CD4-positive, alpha-beta T cell treated with Interleukin-21 for 1 hour (primary cell): Measurements from ENCODE around the gene REST.
"Not testable (repeated sequence)": the region's sequence is repeated elsewhere in the genome, so short reads cannot be mapped to it uniquely, and the experiment has no call there.

Source experiments
- DNase-seq: peaks from one replicate; pipeline ENCODE4 v3.0.0-alpha.2; 2020

Gene REST, protein sequence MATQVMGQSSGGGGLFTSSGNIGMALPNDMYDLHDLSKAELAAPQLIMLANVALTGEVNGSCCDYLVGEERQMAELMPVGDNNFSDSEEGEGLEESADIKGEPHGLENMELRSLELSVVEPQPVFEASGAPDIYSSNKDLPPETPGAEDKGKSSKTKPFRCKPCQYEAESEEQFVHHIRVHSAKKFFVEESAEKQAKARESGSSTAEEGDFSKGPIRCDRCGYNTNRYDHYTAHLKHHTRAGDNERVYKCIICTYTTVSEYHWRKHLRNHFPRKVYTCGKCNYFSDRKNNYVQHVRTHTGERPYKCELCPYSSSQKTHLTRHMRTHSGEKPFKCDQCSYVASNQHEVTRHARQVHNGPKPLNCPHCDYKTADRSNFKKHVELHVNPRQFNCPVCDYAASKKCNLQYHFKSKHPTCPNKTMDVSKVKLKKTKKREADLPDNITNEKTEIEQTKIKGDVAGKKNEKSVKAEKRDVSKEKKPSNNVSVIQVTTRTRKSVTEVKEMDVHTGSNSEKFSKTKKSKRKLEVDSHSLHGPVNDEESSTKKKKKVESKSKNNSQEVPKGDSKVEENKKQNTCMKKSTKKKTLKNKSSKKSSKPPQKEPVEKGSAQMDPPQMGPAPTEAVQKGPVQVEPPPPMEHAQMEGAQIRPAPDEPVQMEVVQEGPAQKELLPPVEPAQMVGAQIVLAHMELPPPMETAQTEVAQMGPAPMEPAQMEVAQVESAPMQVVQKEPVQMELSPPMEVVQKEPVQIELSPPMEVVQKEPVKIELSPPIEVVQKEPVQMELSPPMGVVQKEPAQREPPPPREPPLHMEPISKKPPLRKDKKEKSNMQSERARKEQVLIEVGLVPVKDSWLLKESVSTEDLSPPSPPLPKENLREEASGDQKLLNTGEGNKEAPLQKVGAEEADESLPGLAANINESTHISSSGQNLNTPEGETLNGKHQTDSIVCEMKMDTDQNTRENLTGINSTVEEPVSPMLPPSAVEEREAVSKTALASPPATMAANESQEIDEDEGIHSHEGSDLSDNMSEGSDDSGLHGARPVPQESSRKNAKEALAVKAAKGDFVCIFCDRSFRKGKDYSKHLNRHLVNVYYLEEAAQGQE

GRCh38 chr4:56907489-56908205, at the start of gene REST:
Gene REST (plus strand): TSS chr4:56907900. CDS start chr4:56910639, 2,739 bp downstream.
- DNase-seq: peak; percentile 85

DNA sequence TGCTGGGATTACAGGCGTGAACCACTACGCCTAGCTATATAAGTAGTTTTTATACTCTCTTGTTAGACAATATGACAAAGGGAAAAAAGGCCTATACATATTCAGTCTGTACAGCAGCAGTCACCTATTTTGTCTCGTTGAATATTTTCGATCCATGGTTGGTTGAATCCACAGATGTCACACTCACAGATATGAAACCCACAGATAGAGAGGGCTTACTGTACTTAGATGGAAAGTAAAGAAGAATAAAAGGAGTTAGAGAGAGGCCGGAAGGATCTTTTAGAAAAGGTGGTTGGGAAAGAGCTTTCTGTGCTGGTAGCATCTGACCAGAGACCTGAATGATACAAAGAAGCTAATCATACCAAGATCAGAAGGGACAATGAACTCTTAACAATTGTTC, 47.9 kb upstream of the REST start:
- no peak for DNase-seq

DNA sequence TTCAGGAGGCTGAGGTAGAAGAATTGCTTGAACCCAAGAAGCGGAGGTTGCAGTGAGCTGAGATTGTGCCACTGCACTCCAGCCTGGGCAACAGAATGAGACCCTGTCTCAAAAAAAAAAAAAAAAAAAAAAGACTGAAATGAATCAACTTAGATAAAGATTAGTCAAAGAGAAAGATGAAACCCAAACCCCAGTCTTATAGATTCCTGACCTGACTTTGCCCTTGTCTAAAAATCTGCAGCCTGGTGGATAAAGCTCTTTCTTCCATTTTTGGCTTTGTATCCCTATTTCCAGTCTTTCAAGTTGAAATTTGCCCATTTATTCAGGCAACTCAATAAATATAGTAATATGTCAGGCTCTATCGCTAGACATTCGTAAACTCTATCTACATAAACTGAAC, 46.9 kb upstream of the REST start:
- no peak for DNase-seq

DNA sequence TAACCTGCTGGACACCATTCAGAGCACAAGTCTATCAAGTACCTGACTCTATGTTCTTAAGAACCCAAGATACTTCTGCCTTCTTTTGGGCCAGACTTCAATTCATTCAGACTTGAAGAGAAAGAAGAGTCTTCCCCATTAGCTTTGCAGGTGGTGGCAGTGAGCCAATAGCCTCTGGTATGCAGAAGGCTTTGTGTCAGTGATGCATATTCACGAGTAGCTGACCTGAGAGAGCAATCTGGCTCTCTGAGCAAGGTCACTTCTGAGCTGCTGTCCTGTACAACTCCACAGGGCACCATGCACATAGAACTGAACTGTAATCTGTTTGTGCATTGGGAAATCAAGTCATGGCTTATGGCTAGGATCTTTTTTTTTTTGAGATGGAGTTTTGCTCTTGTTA, 46.3 kb upstream of the REST start:
- DNase-seq: no peak

DNA sequence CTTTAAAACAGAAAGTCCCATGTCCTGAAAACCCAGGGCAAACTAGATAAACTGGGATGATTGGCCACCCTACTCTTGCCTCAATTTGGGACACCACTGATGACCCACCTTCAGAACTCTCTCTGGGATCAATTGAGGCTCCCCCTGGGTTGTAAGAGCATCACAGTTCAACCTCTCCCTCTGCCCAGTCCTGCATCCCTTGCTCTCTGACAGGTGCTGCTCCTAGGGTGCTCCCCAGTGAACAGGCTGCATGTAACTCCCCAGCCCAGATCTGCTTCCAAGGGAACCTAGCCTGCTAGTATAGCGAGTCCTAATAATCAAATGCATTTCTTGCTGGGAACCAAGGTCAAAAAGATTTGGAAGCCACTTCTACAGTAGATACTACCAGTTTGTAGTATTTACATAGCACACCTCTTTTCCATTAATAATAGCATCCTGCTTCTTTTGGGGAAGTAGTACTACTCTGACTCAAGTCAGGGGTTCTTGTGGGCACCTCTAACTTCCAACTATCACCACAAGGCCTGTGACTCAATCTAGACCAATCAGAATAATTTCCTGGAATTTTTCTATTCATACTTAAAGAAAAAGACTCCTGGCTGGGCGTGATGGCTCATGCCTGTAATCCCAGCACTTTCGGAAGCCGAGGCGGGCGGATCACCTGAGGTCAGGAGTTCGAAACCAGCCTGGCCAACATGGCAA, 44.1 kb upstream of the REST start:
- no peak for DNase-seq

DNA sequence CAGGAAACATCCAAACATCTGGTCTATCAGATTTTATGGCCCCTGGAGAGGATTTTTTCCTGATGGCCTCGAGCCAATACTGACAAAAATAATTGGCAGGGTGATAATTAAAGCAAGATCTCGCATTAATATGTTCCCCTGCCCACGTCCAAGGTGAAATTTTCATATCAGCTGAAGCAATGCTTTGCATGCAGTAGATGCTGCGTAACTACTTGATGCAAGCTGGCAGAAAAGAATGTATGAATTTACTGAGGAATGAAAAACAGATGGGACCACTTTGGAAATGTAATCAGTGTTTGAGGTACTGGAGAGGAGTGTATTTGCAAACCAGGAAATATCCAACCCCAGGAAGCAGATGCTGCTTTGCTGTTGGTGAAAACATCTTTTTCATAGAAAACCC, 36.8 kb upstream of the REST start:
- no peak for DNase-seq

- DNase-seq: no peak
Measured at GRCh38 chr4:56871371-56871866, 36.3 kb upstream of the REST start.

DNA sequence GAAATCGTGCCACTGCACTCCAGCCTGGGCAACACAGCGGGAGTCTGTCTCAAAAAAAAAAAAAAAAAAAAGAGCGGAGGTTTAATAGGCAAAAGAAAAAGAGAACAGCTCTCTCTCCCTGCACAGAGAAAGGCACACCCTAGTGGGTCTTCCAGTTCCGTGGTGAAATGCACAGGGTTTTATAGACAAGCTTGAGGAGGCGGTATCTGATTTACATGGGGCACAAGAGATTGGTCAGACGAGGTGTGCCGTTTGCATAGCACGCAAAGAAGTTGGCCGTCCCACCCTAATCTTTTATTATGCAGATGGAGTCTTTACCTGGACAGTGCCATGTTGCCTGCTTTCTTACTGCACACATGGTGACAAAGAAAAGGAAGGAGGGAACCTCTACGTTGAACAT, 33.5 kb upstream of the REST start:
- DNase-seq: no peak

DNA sequence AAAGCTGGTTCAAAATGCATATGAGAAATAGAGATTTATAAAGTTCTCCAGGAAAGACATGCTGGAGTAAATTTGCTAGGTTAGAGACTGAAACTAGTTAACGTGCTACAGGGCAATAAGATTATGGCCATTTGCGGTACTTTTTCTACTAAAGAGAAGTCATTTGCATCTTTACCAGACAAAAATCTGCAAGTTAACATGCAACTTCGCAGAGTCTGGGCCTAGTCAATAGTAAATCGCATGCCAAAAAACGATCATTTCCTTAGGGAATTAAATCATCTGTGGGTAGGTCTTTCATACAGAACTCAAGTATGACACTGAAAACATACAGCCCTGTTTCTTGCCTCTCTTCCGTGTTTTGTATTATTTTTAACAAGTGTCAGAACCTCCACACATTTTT, 32.8 kb upstream of the REST start:
- DNase-seq: no peak

DNA sequence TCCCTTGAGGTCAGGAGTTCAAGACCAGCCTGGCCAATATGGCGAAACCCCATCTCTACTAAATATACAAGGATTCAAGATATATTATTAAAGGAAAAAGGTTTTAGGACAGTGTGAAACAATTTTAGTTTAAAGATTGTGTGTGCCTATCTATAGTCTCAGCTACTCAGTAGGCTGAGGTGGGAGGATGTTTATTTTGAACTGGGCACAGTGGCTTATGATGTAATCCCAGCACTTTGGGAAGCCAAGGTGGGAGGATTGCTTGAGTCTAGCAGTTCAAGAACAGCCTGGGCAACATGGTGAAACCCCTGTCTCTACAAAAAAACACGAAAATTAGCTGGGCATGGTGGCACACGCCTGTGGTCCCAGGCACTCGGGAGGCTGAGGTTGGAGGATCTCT, 31.4 kb upstream of the REST start:
- DNase-seq: no peak

DNA sequence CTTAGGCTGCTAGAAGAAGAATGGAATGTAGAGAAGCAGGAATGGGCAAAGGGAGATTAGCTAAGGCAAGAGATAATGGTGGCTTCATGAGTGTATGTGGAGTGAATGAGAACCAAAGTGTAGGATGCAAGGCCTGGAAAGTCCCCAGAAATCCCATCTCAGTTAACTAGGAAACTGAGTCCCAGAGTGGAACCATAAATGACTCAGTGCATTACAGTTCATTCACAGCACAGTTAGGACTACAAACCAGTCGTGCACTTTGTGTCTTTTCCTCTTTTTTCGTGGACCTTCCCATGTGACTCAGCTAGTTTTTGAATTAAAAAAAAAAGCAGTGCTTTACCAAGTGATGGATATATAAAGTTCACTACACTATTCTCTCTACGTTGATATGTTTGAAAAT, 27.7 kb upstream of the REST start:
- no peak for DNase-seq

DNA sequence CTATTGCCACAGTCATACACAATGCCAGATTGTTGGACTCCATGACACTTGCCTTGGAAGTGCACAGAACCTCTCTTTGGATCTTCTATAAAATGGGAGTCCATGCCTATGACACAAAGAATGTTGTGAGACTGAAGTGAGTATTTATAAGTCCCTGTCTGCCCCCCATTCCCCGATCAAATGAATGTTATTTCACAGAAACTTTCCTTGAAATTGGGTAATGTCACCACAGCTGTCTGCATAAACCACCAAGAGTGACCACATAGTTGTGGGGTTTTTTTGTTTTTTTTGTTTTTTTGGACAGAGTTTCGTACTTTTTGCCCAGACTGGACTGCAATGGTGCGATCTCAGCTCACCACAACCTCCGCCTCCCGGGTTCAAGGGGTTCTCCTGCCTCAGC, 27.1 kb upstream of the REST start:
- DNase-seq: no peak

GRCh38 chr4:56884511-56884910, 23.2 kb upstream of the REST start:
- DNase-seq: not testable (repeated sequence)

DNA sequence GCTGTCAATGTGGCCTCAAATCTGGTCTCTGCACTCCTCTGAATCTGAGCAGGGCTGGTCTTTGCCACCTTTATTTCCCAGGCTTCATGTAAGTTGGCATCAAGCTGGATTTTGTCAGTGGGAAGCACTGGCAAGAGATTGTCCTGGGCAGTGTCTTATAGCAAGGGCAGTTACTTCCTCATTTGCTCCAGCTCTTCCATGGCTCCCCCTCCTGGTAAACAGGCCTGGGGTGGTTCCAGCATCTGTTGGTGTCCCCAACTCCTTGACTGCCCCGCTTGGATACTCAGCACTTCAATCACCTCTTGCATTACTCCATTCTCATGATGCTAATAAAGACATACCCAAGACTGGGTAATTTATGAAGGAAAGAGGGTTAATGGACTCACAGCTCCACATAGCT, 15.0 kb upstream of the REST start:
- no peak for DNase-seq

DNA sequence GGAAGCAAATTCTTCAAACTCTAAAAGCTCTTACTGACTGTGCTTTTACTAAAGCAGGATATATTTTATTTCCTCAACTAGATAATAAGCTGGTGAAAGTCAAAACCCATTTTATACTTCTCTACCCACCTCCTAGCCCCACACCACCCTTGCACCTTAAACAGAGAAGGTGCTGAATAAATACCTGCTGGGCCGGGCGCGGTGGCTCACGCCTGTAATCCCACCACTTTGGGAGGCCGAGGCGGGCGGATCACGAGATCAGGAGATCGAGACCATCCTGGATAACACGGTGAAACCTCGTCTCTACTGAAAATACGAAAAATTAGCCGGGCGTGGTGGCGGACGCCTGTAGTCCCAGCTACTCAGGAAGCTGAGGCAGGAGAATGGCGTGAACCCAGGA, 9.9 kb upstream of the REST start:
- not testable (repeated sequence) for DNase-seq

DNA sequence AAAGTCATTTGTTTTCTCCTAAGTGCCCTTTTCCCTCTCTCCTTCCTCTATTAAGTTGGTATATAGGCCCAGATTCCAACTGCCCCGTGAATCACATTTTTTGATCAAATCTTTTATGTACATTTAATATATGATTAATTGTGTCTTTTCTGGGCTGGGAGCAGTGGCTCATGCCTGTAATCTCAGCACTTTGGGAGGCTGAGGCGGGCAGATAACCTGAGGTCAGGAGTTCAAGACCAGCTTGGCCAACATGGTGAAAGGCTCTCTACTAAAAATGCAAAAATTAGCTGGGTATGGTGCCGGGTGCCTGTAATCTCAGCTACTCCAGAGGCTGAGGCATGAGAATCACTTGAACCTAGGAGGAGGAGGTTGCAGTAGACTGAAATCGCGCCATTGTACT, 7.5 kb upstream of the REST start:
- DNase-seq: not testable (repeated sequence)

GRCh38 chr4:56902703-56903102, 5.0 kb upstream of the REST start:
- DNase-seq: no peak

- DNase-seq: no peak
Measured at GRCh38 chr4:56905796-56906195, 1.9 kb upstream of the REST start.

- peak; percentile 13 for DNase-seq
Measured at GRCh38 chr4:56906489-56907393, 959 bp upstream of the REST start.

DNA sequence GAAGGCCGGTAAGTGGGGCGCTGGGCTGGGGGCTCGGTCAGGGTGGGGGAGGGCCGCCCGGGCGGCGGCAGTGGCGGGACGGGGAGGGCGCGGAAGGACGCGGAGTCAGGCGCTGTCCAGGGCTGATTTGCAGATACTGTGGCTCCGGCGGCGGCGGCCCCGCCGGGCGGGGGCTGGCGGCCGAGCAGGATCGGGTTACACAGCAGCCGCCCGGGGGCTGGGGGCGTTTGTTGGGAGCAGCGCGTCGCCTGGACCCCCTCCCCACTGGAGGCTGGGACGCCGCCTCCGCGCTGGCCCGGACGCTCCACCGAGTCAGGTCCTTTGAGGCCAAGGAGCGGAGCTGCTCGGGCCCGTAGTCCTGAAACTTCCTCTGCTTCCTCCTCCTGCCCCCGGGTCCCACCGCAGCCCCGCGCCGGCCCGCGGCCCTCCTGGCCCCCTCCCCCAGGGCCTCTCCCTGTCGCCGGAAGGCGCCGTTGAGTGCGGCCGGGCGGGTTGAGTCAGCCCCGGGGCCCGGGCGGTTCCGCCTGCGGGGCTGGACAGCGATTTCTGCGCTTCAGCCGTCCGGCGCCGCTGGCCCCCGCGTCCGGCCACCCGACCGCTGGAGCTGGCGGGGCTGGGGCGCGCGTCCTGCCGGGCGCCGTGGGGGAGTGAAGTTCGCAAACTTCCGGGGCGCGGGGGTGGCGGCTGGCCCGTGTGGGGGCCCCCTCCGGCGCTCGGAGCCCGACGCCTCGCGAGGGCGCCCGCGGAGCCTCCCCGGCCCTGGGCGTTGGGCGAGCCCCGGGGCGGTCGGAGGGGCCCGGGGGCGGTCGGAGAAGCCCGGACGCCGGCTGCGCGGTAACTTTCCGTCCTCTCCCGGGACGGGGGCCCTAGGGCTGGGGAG, 746 bp downstream of the REST start:
- peak; percentile 62 for DNase-seq
